Measurements from ENCODE around the gene GPX4. TPM values are rescaled to one million over a fixed set of nuclear protein-coding genes. Genes with fewer than 3 reads are reported as not detected.

The GPX4 gene
- total and polyA plus RNA-seq, 2 of the 13 experiments (the other 11 are each of a cell fraction or from before 2014, with no cell fraction given), result 535 to 613 TPM

- TF ChIP-seq AKNA (CRISPR knock-in tag; IDR thresholded peaks at IDR 0.05; ENCODE audit: borderline replicate concordance) (no peak), ZEB1 (IDR thresholded peaks at IDR 0.05; ENCODE audit: insufficient replicate concordance, low read depth) (no peak), ZNF34 (CRISPR knock-in tag; IDR thresholded peaks at IDR 0.05; ENCODE audit: borderline replicate concordance) (no peak), SMAD3 (CRISPR knock-in tag; IDR thresholded peaks at IDR 0.05) (no peak), ZNF564 (CRISPR knock-in tag; IDR thresholded peaks at IDR 0.05) (0 out of 2 replicates have a peak, but pooled peaks have one; percentile 11), RFXANK (CRISPR knock-in tag; IDR thresholded peaks at IDR 0.05) (no peak), KDM6A (CRISPR knock-in tag; IDR thresholded peaks at IDR 0.05; ENCODE audit: low read depth) (no peak), FIP1L1 (IDR thresholded peaks at IDR 0.05; ENCODE audit: borderline replicate concordance, insufficient read depth, low read depth, low read length) (no peak), ZBTB10 (CRISPR knock-in tag; IDR thresholded peaks at IDR 0.05; ENCODE audit: borderline replicate concordance) (no peak), ZNF510 (CRISPR knock-in tag; IDR thresholded peaks at IDR 0.05; ENCODE audit: low read depth) (no peak), TBX2 (CRISPR knock-in tag; IDR thresholded peaks at IDR 0.05; ENCODE audit: borderline replicate concordance) (no peak), HNRNPK (IDR thresholded peaks at IDR 0.05; ENCODE audit: low read depth, low read length, poor library complexity, severe bottlenecking) (peak; percentile 60), ZNF414 (CRISPR knock-in tag; IDR thresholded peaks at IDR 0.05) (no peak), MEIS2 (CRISPR knock-in tag; IDR thresholded peaks at IDR 0.05) (no peak), FOXM1 (CRISPR knock-in tag; IDR thresholded peaks at IDR 0.05) (no peak), RORA (CRISPR knock-in tag; IDR thresholded peaks at IDR 0.05) (no peak), HIVEP1 (CRISPR knock-in tag; IDR thresholded peaks at IDR 0.05) (no peak), ZNF225 (CRISPR knock-in tag; IDR thresholded peaks at IDR 0.05) (no peak), NR2F2 (IDR thresholded peaks at IDR 0.05; ENCODE audit: borderline replicate concordance, low read depth) (peak; percentile 3; the same call in 1 of the 2 replicates), SP4 (CRISPR knock-in tag; IDR thresholded peaks at IDR 0.05) (no peak), FOXA1 (IDR thresholded peaks at IDR 0.05) (no peak), FOXA1 (CRISPR knock-in tag; IDR thresholded peaks at IDR 0.05) (no peak), HDAC2 (CRISPR knock-in tag; IDR thresholded peaks at IDR 0.05) (no peak)
Measured at GRCh38 chr19:1085053-1085658, 18.6 kb upstream of the GPX4 start (continued).
